AG08396 (cell line): ENCODE data around the gene EBPL.

Source experiments
- DNase-seq: peaks from one replicate; pipeline ENCODE4 v3.0.0; 2012; ENCODE audit warnings: low spot score, mixed read lengths

EBPL gene

GRCh38 chr13:49676581-49677298, 14.5 kb downstream of the EBPL start:
- DNase-seq: no peak

- DNase-seq: no peak
Measured at GRCh38 chr13:49670828-49671227, 20.5 kb downstream of the EBPL start.

GRCh38 chr13:49669735-49670309, 21.5 kb downstream of the EBPL start:
- peak; percentile 83 for DNase-seq

GRCh38 chr13:49667773-49668172, 23.5 kb downstream of the EBPL start:
- peak; percentile 52 for DNase-seq

GRCh38 chr13:49664606-49665005, 26.7 kb downstream of the EBPL start:
- DNase-seq: no peak

- DNase-seq: no peak
Measured at GRCh38 chr13:49657241-49657641, 34.0 kb downstream of the EBPL start.

- DNase-seq: no peak
Measured at GRCh38 chr13:49655906-49656305, 35.4 kb downstream of the EBPL start.

GRCh38 chr13:49654011-49654410, 37.3 kb downstream of the EBPL start:
- no peak for DNase-seq

GRCh38 chr13:49653478-49653877, 37.8 kb downstream of the EBPL start:
- DNase-seq: no peak

- peak; percentile 40 for DNase-seq
Measured at GRCh38 chr13:49652355-49653305, 38.7 kb downstream of the EBPL start.

GRCh38 chr13:49651570-49652354, 39.5 kb downstream of the EBPL start:
- no peak for DNase-seq

GRCh38 chr13:49649963-49650312, 41.3 kb downstream of the EBPL start:
- no peak for DNase-seq

- DNase-seq: peak; percentile 37
Measured at GRCh38 chr13:49649244-49649962, 41.9 kb downstream of the EBPL start.

GRCh38 chr13:49646688-49647087, 44.6 kb downstream of the EBPL start:
- no peak for DNase-seq

- no peak for DNase-seq
Measured at GRCh38 chr13:49645451-49645850, 45.8 kb downstream of the EBPL start.

GRCh38 chr13:49643035-49643646, 48.1 kb downstream of the EBPL start:
- DNase-seq: no peak

- DNase-seq: peak; percentile 71
Measured at GRCh38 chr13:49641801-49642291, 49.4 kb downstream of the EBPL start.

GRCh38 chr13:49638744-49639072, 52.6 kb downstream of the EBPL start:
- DNase-seq: no peak

- DNase-seq: no peak
Measured at GRCh38 chr13:49638030-49638743, 53.1 kb downstream of the EBPL start.

- no peak for DNase-seq
Measured at GRCh38 chr13:49636705-49637104, 54.6 kb downstream of the EBPL start.
